Stimulated activated CD8-positive, alpha-beta memory T cell treated with anti-CD3 and anti-CD28 coated beads, Interleukin-7, amount 100 ng/mL, for 24 hours (primary cell): ENCODE measurements around the gene PRPF6.
"Not testable (repeated sequence)": the region's sequence is repeated elsewhere in the genome, so short reads cannot be mapped to it uniquely, and the experiment has no call there.

ENCODE experiments used
- DNase-seq: peaks from one replicate; pipeline ENCODE4 v3.0.0-alpha.2; 2020; ENCODE audit warnings: low read depth

PRPF6 gene

GRCh38 chr20:63960654-63961621 lies 20.0 kb upstream of the PRPF6 start:
- not testable (repeated sequence) for DNase-seq

DNA sequence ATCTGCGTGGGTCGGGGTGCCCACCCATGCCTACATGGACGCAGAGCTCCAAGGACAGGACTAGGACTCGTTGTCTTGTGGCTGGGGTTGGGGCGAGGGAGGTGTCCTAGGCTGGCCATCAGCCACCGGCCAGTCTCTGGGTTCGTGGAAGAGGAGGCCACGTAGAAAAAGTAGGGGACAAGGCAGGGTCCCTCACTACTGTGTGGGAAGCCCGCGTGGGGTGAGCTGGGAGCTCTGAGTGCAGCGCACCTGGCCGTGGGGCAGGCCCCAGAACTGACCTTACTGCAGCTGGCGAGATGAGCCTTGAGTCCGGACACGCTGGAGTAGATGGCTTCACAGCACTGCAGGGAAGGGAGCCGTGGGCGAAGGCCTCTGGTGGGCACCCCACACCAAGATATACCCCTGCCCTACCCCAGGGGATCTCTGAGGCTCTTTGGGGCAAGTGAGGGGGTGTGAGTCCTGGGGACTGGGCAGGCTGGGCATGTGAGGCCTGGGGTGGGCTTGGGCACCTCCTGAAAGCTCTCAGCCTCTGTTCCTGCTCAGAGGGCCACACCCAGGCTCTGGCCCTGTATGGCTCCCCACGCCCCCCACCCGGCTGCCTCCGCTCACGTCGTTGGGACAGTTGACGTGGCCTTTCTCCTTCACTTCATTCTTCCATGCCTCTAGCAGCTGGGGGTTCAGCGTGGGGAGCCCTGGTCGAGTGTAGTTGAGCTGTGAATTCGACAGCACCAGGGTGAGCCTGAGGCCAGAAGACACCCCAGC lies 19.1 kb upstream of the PRPF6 start:
- no peak for DNase-seq

GRCh38 chr20:63962426-63963347 lies 18.2 kb upstream of the PRPF6 start:
- DNase-seq, result no peak

DNA sequence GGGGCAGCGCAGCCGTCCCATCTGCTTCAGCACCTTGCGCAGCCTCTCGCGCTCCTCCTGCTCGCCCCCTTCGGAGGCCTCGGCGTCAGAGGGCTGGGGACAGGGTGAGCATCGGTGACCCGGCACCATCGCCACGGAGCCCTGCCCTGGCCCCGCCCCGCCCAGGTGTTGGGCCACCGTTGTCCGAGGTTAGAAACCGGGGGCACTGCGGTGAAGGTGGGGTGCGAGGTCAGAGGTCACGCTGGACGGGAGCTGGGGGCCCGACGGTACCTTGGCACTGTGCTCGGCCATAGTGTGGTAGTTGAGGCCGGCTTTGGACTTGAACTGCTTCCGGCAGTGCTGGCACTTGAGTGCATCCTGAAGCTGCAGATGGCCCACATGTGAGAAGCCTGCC lies 17.6 kb upstream of the PRPF6 start:
- no peak for DNase-seq

DNA sequence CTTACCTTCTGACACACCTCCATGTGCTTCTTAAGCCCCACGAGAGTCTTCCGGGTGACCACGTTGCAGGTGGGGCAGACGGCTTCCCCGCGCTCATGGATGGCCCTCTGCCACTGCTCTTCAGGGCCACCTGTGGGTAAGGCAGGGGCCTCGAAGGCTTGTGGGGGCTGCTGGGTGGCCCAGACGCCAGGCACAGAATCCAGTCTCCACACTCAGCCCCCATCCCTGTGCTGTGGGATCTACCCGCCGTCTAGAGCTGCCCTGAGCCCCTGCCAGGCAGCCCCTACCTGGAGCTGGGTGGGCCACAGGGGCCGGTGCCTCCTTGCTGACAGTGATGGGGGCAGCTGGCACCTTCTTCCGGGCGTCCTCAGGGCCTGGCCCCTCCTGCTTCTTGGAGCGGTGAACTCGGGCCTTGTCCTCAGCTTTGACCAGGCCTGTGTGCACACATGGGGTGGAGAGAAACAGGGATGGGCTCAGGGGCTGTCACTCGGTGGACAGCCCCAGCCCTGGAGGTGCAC lies 17.1 kb upstream of the PRPF6 start:
- no peak for DNase-seq

DNA sequence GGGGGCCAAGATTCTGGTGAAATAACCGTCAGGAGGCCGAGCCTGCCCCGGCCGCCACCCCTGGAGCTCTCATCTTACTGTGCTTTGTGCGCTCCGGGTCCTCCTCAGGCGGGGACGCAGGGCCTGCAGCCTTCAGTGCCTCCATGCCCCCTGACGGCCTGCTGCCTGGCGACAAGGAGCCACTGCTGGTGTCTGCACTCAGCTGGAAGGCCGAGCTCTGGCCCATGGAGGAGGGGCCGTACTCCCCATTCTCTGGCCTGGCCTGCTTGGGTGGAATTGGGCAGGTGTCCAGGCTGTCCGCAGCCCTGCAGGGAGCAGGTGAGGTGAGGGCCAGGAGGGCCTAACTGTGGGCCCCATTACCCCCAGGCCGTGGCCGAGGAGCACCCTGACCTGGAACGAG lies 16.5 kb upstream of the PRPF6 start:
- DNase-seq, result no peak

GRCh38 chr20:63966172-63966943 lies 14.6 kb upstream of the PRPF6 start:
- DNase-seq, result no peak

DNA sequence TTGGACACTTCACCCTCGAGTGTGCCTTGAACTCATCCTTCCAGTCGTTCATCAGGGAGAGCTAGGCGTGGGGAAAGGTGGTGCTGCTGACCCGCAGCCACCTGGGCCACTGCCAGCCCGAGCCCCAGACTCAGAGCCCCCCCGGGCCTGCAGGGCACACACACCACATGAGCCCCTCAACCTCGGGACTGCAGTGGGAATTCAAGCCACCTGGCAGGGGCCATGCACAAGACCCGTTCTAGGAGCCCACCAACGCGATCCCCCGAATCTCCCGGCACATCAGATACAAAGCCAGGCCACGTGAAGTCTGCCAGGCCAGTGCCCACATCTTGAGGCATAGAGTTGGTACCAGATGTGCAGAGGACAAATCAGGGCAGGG lies 14.0 kb upstream of the PRPF6 start:
- no peak for DNase-seq

GRCh38 chr20:63967330-63968135 lies 13.4 kb upstream of the PRPF6 start:
- DNase-seq, result no peak

- DNase-seq, result no peak
These were observed 12.6 kb upstream of the PRPF6 start for GRCh38 chr20:63968136-63968927.

GRCh38 chr20:63968928-63969760 lies 11.8 kb upstream of the PRPF6 start:
- DNase-seq, result no peak

GRCh38 chr20:63969838-63970713 lies 10.9 kb upstream of the PRPF6 start, which contains the start of gene ZNF512B:
TSS of gene ZNF512B (minus strand) at chr20:63969930. CDS start at chr20:63967950, 1,980 bp downstream.
- no peak for DNase-seq

- no peak for DNase-seq
These were observed 10.1 kb upstream of the PRPF6 start for GRCh38 chr20:63970714-63971431.

- DNase-seq, result not testable (repeated sequence)
These were observed 9.0 kb upstream of the PRPF6 start for GRCh38 chr20:63971960-63972311.

- DNase-seq, result no peak
These were observed 8.4 kb upstream of the PRPF6 start for GRCh38 chr20:63972312-63973159.

DNA sequence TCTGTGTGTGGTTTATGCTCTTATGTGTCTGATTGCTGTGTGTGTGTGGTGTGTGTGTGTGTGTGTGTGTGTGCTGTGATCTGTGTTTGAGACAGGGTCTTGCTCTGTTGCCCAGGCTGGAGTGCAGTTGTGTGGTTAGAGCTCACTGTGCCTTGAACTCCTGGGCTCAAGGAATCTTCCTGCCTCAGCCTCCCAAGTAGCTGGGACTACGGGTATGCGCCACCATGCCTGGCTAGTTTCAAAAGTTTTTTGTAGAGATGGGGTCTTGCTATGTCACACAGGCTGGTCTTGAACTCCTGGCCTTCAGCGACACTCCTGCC lies 7.8 kb upstream of the PRPF6 start:
- DNase-seq, result no peak
